Suprapubic skin (tissue), 4 donors: Measurements from ENCODE around the gene HJURP. TPM values are rescaled to one million over a fixed set of nuclear protein-coding genes. Genes with fewer than 3 reads are reported as not detected.

Source experiments
- DNase-seq, 2 donors: peaks; one replicate each; pipeline ENCODE4 v3.0.0-alpha.2; 2019; ENCODE audit warnings: low spot score in 2 of 2
- H3K27ac ChIP-seq: fragments of 200-600 bp; sonication (generic); one replicate; pipeline ENCODE4 v1.5.1; 2019
- H3K27me3 ChIP-seq: fragments of 200-600 bp; sonication (generic); one replicate; pipeline ENCODE4 v1.5.1; 2019
- H3K36me3 ChIP-seq: fragments of 200-600 bp; sonication (generic); one replicate; pipeline ENCODE4 v1.5.1; 2019
- H3K4me1 ChIP-seq: fragments of 200-600 bp; sonication (generic); one replicate; pipeline ENCODE4 v1.5.1; 2019
- H3K4me3 ChIP-seq: fragments of 200-600 bp; sonication (generic); one replicate; pipeline ENCODE4 v1.5.1; 2019; ENCODE audit warnings: mild to moderate bottlenecking
- H3K9me3 ChIP-seq: fragments of 200-600 bp; sonication (generic); one replicate; pipeline ENCODE4 v1.5.1; 2019
- CTCF ChIP-seq, 2 donors: fragments of 200-600 bp in 1 of 2; fragments of 450-650 bp in 1 of 2; sonication (generic) in 1 of 2; IDR thresholded peaks; one replicate each; pipeline ENCODE4 v1.5.1; 2016 to 2019; ENCODE audit warnings: antibody characterized with exemption in 2 of 2, mild to moderate bottlenecking in 1 of 2, moderate library complexity in 1 of 2
- EP300 ChIP-seq: sonication (generic); formaldehyde crosslinking; IDR thresholded peaks from one replicate; pipeline ENCODE4 v1.6.1; 2017; ENCODE audit warnings: antibody characterized with exemption
- POLR2A ChIP-seq, 2 donors: fragments of 450-650 bp; IDR thresholded peaks; one replicate each; pipeline ENCODE4 v1.6.1; 2017; ENCODE audit warnings: antibody characterized with exemption in 2 of 2, mild to moderate bottlenecking in 2 of 2, moderate library complexity in 2 of 2
- POLR2AphosphoS5 ChIP-seq, 3 donors: sonication (generic); formaldehyde crosslinking; IDR thresholded peaks; one replicate each; pipeline ENCODE4 v1.6.1; 2017; ENCODE audit warnings: antibody characterized with exemption in 3 of 3
- WGBS: methylation state at CpG from one replicate; pipeline ENCODE4 v1.1.5; 2018; 5-methylcytosine and 5-hydroxymethylcytosine counted together
- total RNA-seq, 4 donors: library from RNA; depleted of rRNA; stranded (reverse); fragments of >200 nt; gene quantifications; one replicate each; pipeline ENCODE4 v1.1.0, GENCODE V29; 2016

The HJURP gene
- total RNA-seq, 4 donors from 2014 or later, result 1.7 to 7.1 (median 3.9) TPM

GRCh38 chr2:233848276-233848675, 6.1 kb downstream of the HJURP start:
- WGBS, result 81% methylated on average over 13 of the region's 13 CpGs
- H3K4me3 ChIP-seq, result no peak overlapping the region
- H3K27me3 ChIP-seq, result no peaks in the 10 kb centered on the region
- H3K36me3 ChIP-seq, result no peaks in the 10 kb centered on the region
- TF ChIP-seq EP300 (no peak), POLR2A (IDR thresholded peaks at IDR 0.05) (no peak), CTCF (IDR thresholded peaks at IDR 0.05) (no peak), POLR2AphosphoS5 (IDR thresholded peaks at IDR 0.05) (no peak)
- no peak overlapping the region for H3K27ac ChIP-seq
- H3K4me1 ChIP-seq, result peaks cover 2% of the 10 kb centered on the region
- DNase-seq, result no peak
- H3K9me3 ChIP-seq, result no peaks in the 10 kb centered on the region

- no peaks in the 10 kb centered on the region for H3K27me3 ChIP-seq
- no peaks in the 10 kb centered on the region for H3K36me3 ChIP-seq
Observed at GRCh38 chr2:233847248-233847898, 7.0 kb downstream of the HJURP start.

GRCh38 chr2:233846387-233847247, 7.7 kb downstream of the HJURP start:
- no peaks in the 10 kb centered on the region for H3K27me3 ChIP-seq
- no peaks in the 10 kb centered on the region for H3K4me1 ChIP-seq
- H3K27ac ChIP-seq, result no peak overlapping the region
- 91% methylated on average over 14 of the region's 16 CpGs for WGBS
- H3K4me3 ChIP-seq, result no peak overlapping the region
- TF ChIP-seq CTCF (IDR thresholded peaks at IDR 0.05) (no peak), POLR2AphosphoS5 (IDR thresholded peaks at IDR 0.05) (no peak), EP300 (no peak), POLR2A (IDR thresholded peaks at IDR 0.05) (no peak)
- no peaks in the 10 kb centered on the region for H3K36me3 ChIP-seq
- H3K9me3 ChIP-seq, result no peaks in the 10 kb centered on the region
- no peak for DNase-seq

More at GRCh38 chr2:233847248-233847898, 7.0 kb downstream of the HJURP start:
- Histone ChIP-seq H3K4me1 (no peaks in the 10 kb centered on the region), H3K4me3 (no peak overlapping the region), H3K9me3 (no peaks in the 10 kb centered on the region), H3K27ac (no peak overlapping the region)
- no peak for DNase-seq
- 96% methylated on average over 7 of the region's 13 CpGs for WGBS
- TF ChIP-seq POLR2AphosphoS5 (IDR thresholded peaks at IDR 0.05) (no peak), POLR2A (IDR thresholded peaks at IDR 0.05) (no peak), CTCF (IDR thresholded peaks at IDR 0.05) (no peak)

- no peak for DNase-seq
- H3K9me3 ChIP-seq, result no peaks in the 10 kb centered on the region
- H3K27ac ChIP-seq, result no peak overlapping the region
- no peaks in the 10 kb centered on the region for H3K4me1 ChIP-seq
- no peaks in the 10 kb centered on the region for H3K27me3 ChIP-seq
- no peak overlapping the region for H3K4me3 ChIP-seq
- no peak for TF ChIP-seq EP300
- no peak for TF ChIP-seq POLR2A (IDR thresholded peaks at IDR 0.05)
- no peak for TF ChIP-seq CTCF (IDR thresholded peaks at IDR 0.05)
- no peak for TF ChIP-seq POLR2AphosphoS5 (IDR thresholded peaks at IDR 0.05)
- 100% methylated on average over 1 of the region's 1 CpG for WGBS
- no peaks in the 10 kb centered on the region for H3K36me3 ChIP-seq
Observed at GRCh38 chr2:233845301-233846060, 8.9 kb downstream of the HJURP start.
